WTC11 (cell line): ENCODE results near the gene PRPF40B.

Source experiments
- ATF1 ChIP-seq: sonication (generic); formaldehyde crosslinking; IDR thresholded peaks from 2 replicates; pipeline ENCODE4 v1.8.1; 2023; ENCODE audit warnings: mild to moderate bottlenecking, moderate library complexity, missing genetic modification reagents
- CTCF ChIP-seq: fragments of 200-600 bp; IDR thresholded peaks from 2 replicates; pipeline ENCODE4 v1.8.0; 2022; ENCODE audit warnings: antibody characterized with exemption
- ESRRA ChIP-seq: sonication (generic); formaldehyde crosslinking; IDR thresholded peaks from 2 replicates; pipeline ENCODE4 v1.8.1; 2022; ENCODE audit warnings: mild to moderate bottlenecking, missing genetic modification reagents, borderline replicate concordance
- MLX ChIP-seq: sonication (generic); formaldehyde crosslinking; IDR thresholded peaks from 2 replicates; pipeline ENCODE4 v1.8.1; 2023; ENCODE audit warnings: mild to moderate bottlenecking, missing genetic modification reagents, moderate library complexity
- NR2C2 ChIP-seq: sonication (generic); formaldehyde crosslinking; IDR thresholded peaks from 2 replicates; pipeline ENCODE4 v1.8.0; 2022; ENCODE audit warnings: mild to moderate bottlenecking, missing genetic modification reagents
- TF ChIP-seq, protein P1 (sequence below): sonication (generic); formaldehyde crosslinking; IDR thresholded peaks from 2 replicates; pipeline ENCODE4 v1.8.0; 2022; ENCODE audit warnings: mild to moderate bottlenecking, missing genetic modification reagents

GRCh38 chr12:49644620-49644994 lies 21.2 kb downstream of the PRPF40B start:
- TF ChIP-seq ESRRA (CRISPR knock-in tag) (no peak), CTCF (peak; percentile 85), MLX (CRISPR knock-in tag) (no peak), NR2C2 (CRISPR knock-in tag) (no peak), ATF1 (CRISPR knock-in tag) (no peak)
- TF ChIP-seq, protein P1, sequence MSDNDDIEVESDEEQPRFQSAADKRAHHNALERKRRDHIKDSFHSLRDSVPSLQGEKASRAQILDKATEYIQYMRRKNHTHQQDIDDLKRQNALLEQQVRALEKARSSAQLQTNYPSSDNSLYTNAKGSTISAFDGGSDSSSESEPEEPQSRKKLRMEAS (CRISPR knock-in tag) = no peak
